Tongue (tissue), 2 donors: Measurements from ENCODE around the gene PGAP6. TPM values are rescaled to one million over a fixed set of nuclear protein-coding genes. Genes with fewer than 3 reads are reported as not detected.
A peak's percentile ranks its signal among the peaks of the same experiment; 100 is the strongest.
"Not testable (repeated sequence)": the region's sequence is repeated elsewhere in the genome, so short reads cannot be mapped to it uniquely, and the experiment has no call there.

Source experiments
- DNase-seq: peaks from one replicate; pipeline ENCODE4 v3.0.0-alpha.2; 2015
- total RNA-seq: library from RNA; depleted of rRNA; stranded (reverse); fragments of >200 nt; gene quantifications from one replicate; pipeline ENCODE4 v1.2.3, GENCODE V29; 2014

PGAP6 gene
- total RNA-seq, 1 donor from 2014 or later, result 29.6 TPM

DNA sequence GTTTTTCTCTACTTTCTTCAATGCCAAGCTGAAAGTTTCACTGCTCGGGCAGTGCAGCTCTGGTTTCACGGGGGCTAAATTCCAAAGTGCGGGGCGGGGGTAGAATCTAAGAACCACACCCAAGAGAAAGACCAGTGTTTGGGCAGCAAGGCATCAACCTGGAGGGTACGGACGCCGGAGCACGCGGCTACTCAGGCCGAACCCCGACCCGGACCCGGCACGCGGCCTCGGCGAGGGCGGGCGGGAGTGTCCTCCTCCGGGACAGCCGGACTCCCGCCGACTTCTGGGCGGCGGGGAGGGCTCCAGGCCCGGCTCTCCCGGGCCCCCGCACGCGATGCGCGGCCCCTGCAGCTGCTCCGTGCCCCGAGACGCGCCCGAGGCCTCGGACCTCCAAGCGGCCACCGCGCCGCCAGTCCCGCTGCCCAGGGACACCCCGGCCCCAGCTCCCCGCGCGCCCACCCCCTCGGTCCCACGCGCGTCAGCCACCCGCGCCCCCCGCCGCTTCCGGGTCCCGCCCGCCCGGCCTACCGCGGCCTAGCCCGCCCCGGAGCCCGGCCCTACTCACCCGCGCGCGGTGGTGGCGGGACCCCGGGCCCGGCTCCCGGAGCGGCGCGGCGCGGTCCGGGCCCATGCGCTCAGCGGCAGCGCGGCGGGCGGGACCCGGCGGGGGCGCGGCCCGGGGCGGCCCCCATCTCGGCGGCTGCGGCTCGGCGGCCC lies 29.8 kb downstream of the PGAP6 start:
- peak; percentile 45 for DNase-seq

DNA sequence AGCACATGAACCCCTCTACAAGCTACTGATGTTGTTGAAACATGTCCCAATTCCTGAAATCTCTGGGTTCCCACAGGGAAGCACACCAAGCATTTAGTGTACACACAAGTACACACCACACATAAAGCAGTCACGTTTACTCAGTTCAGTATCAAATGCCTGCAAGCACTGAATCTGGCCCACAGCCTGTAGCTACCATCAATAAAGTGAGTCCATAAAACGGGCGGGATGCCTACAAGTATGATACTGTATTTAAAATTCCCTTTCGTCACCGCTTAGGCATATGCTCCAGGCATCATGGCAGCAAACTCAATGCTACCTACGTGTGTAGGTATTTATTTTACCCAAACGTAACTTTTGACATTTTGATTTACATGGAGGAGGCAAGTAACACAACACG lies 31.6 kb downstream of the PGAP6 start:
- no peak for DNase-seq

DNA sequence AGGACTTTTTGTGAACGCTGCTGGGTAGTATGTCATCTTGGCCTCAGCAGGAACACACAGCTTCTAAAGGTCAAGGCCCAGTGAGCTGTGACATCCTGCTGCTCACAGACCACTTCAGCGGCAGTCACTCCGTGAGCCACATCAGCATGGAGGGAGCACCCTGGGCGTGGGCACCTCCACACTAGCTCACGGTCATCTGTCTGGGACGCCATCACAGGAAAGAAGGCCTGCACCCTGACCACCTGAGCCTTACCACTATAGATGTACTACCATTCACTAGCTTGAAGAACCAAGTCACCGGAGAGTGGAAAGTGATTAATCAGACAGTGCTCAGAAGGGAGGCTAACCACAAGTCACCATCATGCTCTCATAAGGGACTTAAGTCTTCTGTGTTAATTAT lies 32.6 kb downstream of the PGAP6 start:
- DNase-seq, result no peak

DNA sequence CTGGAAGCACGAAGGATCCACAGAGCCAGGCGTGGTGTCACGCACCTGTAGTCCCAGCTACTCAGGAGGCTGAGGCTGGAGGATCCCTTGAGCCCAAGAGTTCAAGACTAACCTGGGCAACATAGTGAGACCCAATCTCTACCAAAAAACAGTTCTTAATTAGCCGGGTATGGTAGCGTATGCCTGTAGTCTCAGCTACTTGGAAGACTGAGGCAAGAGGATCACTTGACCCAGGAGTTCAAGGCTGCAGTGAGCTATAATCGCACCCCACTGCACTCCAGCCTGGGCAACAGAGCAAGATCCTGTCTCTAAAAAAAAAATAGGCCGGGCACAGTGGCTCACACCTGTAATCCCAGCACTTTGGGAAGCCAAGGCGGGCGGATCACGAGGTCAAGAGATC lies 33.3 kb downstream of the PGAP6 start:
- DNase-seq, result not testable (repeated sequence)

DNA sequence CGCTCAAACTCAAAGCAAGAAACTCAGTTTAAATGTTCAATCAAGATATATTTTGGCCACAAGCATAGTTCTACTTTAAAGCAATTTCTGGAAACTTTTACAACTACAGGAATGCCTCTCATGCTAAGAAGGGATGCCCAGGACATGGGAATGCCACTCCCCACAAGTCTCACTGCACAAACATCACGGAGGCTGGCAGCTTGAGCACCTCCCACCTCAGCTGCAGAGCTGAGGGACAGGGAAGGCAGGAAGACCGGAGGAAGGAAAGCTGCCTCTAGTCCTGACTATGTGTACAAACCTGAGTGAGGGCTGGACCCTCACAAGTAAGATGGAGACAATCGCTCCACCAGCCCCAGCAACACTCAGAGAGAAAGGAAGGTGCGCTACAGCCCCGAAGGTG lies 34.6 kb downstream of the PGAP6 start:
- no peak for DNase-seq

DNA sequence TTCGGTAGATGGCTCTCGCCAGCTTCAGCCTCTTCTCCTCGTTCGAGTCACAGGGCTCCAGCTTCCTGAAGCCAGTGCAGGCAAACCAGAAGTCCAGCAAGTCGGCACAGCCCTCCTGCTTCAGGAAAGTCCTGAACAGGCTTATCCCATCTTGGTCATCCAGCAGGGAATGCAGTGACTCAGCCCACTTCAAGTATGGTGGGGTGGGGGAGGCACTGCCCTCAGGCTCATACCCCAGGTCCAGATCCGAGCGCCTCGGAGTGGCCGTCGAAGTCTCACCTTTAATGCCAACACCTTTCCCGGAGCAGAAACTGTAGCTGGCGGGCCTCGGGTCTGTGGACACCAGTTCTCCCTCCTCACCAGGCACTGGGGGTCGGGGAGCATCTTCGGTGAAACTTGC lies 35.2 kb downstream of the PGAP6 start:
- no peak for DNase-seq

DNA sequence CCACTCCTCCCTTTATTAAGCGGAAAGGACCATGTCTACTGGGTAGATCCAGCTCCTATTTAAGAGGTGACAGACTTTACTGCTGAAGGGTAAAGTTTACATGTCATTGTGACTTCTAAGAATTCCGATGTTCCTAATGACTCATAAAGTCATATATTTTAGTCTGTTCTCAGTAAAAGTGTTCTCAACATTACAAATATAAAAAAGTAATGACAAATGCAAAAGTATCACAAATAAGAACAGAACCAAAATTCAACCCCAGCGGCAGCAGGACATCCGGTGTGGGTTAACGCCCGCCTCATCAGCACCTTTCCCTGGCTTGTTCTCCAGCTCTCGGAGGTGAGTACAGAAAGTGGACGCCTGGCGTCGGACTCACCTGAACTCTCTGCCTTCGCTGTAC lies 36.0 kb downstream of the PGAP6 start:
- DNase-seq, result no peak

DNA sequence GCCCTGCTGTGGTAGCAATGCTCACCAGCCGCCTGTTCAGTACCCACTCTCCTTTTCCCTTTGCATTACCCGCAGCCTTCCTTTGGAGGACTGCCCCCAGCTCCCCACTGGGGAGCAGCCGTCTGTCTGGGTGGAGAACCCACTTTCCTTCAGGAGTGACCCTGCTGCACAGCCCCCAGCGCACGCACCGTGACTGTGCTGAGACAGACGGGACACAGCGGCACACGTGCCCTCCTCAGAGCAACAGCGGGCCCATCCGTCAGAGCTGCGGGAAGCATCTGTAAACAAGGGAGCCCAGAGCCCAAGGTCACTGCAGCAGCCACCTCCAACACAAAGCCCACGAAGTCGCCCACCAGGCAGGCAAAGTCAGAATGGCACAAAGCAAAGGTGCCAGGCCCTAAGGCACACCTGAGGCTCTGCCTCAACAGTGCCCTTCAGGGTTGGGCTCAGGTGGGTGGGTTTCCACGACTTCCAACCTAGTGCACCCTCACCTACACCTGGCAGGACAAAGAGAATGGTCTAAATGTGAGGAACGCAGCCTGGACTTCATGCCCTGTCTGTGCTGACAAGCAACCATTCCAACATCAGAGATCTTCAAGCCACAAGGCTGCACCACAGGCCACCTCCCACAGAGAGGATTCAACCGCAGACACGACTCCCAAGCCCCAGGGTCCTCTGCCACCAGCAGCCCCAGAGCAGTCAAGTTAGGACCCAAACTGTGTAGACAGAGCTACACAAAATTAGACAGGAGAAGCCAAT lies 39.1 kb downstream of the PGAP6 start:
- DNase-seq, result no peak

DNA sequence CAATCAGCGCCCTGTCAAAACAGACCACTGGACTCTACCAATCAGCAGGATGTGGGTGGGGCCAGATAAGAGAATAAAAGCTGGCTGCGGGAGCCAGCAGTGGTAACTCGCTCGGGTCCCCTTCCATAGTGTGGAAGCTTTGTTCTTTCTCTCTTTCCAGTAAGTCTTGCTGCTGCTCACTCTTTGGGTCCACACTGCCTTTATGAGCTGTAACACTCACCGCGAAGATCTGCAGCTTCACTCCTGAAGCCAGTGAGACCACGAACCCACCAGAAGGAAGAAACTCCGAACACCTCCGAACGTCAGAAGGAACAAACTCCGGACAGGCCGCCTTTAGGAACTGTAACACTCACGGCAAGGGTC lies 39.8 kb downstream of the PGAP6 start:
- not testable (repeated sequence) for DNase-seq

DNA sequence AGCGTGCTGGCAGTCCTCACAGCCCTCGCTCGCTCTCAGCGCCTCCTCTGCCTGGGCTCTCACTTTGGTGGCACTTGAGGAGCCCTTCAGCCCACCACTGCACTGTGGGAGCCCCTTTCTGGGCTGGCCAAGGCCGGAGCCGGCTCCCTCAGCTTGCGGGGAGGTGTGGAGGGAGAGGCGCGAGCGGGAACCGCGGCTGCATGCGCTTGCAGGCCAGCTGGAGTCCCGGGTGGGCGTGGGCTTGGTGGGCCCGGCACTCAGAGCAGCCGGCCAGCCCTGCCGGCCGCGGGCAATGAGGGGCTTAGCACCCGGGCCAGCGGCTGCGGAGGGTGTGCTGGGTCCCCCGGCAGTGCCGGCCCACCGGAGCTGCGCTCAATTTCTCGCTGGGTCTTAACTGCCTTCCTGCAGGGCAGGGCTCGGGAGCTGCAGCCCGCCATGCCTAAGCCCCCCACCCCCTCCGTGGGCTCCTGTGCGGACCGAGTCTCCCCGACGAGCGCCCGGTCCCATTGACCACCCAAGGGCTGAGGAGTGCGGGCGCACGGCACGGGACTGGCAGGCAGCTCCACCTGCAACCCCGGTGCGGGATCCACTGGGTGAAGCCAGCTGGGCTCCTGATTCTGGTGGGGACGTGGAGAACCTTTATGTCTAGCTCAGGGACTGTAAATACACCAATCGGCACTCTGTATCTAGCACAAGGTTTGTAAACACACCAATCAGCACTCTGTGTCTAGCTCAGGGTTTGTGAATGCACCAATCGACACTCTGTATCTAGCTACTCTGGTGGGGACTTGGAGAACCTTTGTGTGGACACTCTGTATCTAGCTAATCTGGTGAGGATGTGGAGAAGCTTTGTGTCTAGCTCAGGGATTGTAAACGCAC lies 40.4 kb downstream of the PGAP6 start:
- not testable (repeated sequence) for DNase-seq

DNA sequence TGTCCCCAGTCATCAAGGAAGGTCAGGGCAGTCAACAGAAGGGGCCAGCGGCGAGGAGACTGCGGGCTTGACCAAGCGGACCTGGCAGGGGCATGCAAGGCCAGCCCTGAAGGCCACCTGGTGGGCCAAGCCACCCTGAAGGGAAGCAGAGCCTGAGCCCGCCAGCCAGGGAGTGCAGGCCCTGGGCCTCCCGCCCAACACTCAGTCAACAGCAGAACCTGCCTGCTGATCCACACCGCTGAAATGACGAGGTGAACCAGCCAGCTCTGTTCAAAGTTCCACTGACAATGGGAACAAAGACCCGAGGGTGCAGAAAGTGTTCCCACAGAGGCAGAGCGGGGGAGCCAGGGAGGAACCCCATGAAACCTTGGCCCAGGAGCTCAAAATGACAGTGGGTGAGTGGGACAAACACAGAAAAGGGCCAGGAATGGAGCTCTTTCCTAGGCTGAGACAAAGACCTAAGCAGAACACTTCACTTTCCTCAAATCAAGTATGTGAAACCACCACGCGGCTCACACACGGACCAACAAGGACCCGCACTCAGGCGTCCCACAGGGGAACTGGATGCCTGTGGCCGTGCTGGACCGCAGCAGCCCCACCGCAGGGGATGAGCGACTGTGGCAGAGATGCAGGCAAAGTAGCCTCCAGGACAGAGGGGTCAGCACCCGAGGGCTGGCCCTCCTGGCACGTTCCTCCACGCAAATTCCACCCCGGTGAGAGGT lies 41.2 kb downstream of the PGAP6 start:
- DNase-seq, result no peak

DNA sequence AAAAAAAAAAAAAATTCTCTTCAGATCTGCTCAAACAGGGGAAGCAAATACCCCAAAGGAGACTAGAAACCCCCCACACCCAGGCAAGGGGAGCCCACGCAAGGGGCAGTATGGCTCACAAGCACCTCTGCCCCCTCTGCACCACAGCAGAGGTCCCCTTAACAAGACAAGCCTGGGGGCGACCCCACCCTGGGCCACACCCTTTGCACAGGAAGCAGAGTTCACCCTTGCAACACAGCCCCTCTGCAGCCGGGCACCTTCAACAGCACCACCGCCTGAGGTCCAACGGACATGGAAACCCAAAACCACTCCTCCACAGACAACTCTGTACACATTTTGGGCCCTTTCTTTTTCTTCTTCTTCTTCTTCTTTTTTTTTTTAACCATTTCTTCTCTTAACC lies 42.1 kb downstream of the PGAP6 start:
- DNase-seq, result no peak

DNA sequence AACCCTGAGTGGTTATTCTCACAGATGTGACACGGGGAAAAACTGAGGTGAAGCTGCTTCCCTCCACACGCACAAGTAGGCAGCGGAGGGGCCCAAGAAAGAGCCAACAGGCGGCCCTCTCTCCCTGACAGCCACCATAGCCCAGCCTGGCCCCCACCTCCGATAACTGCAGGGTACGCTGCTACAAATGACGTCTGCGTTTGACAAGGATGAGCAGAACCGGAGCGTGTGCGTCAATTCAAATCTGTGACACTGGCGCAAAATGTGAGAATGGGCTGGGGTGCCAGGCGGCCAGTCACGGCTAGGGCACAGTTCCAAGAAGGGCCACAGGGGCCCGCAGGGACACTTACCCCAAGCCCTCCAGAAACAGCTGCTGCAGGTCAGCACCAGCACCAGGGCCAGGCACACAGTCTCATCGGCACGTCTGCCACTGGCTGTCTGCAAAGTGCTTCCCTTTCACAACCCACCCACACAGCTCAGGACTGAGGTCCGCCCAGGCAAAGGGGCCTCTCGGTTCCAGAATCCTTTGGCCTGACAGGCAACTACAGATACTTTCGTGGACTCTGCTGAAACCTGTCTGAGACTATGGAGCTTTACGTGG lies 43.7 kb downstream of the PGAP6 start:
- no peak for DNase-seq

DNA sequence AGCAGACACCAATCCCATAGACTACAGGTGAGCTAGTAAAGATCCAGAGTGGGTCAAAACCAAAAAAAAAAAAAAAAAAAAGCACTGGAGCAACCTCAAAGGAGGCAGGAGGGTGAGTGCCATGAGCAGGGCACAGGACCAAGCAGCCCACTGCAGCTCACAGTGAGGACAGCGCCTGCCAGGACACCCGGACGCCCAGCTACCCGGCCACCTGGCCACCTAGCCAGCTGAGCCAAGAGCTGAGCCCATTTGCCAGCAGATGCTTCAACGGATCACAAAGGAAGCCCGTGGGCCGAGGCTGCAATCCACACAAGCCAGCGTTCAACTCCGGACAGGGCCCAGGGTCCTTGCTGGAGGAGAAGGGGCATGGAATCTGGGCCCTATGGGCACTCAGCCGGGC lies 44.3 kb downstream of the PGAP6 start:
- no peak for DNase-seq

DNA sequence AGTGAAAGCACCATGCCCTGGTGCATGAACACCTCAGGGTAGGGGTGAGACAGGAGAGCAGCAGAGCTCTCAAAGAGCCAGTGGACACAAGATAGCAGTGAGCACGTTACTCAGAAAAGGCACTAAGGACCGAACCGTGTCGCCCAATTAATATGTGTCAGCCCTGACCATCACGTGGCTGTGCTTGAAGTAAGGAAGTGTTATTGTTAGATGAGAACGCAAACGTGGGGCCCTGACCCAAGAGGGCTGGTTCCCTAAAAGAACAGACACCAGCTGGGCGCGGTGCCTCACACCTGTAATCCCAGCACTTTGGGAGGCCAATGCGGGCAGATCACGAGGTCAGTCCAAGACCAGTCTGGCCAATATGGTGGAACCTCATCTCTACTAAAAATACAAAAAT lies 45.5 kb downstream of the PGAP6 start:
- no peak for DNase-seq

DNA sequence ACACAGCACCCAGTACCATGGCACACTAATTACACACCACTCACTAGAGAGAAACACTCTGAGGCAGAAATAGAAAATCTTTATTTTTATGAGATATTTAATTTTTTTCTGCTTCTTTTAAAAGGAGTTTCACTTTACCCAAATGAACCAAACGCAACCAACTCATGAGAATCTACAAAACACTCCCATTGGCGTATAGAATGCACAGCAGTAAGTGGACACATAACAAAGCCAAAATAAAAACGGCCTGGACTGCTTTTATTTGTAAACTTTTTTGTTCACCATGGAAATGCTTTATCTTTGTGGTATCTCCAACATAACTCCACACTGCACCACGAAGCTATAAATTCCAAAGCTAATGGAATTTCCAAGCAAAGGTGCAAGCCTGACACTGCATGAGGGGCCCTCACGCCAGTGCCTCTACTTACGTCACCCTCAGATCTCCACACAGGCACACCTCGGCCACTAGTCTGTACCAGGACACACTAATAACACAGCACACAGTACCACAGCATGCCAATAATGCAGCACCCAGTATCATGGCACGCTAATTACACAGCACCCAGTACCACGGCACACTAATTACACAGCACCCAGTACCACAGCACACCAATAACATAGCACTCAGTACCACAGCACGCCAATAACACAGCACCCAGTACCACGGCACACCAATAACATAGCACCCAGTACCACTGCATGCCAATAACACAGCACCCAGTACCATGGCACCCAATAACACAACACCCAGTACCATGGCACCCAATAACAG lies 46.7 kb downstream of the PGAP6 start:
- DNase-seq, result not testable (repeated sequence)

DNA sequence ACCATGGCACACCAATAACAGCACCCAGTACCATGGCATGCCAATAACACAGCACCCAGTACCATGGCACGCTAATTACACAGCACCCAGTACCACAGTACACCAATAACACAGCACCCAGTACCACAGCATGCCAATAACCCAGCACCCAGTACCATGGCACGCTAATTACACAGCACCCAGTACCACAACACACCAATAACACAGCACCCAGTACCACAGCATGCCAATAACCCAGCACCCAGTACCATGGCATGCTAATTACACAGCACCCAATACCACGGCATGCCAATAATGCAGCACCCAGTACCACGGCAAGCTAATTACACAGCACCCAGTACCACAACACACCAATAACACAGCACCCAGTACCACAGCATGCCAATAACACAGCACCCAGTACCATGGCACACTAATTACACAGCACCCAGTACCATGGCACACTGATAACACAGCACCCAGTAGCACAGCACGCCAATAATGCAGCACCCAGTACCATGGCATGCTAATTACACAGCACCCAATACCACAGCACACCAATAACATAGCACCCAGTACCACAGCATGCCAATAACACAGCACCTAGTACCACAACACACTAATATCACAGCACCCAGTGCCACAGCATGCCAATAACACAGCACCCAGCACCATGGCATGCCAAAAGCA lies 47.5 kb downstream of the PGAP6 start:
- not testable (repeated sequence) for DNase-seq

DNA sequence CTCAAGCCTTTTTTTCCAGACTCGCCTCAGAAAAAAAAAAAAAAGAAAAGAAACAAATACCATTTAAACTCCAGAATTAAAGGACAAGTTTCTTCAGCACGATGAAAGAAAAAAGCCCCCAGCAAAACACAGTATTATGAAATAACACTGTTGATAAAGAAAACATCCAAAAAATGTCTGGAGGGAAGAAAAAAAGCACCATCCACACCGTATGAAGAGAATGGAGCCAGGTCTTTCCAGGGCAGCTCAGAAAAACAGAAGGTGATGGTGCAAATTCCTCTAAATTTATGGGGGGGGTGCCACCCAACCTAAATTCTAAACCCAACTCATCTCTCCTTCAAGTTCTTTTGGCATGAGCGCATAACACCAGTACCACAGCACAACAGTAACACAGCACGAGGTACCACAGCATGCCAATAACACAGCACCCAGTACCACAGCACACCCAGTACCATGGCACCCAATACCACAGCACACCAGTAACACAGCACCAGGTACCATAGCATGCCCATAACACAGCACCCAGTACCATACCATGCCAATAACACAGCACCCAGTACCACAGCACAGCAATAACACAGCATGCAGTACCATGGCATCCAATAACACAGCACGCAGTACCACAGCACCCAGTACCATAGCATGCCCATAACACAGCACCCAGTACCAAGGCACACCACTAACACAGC lies 48.2 kb downstream of the PGAP6 start:
- no peak for DNase-seq

DNA sequence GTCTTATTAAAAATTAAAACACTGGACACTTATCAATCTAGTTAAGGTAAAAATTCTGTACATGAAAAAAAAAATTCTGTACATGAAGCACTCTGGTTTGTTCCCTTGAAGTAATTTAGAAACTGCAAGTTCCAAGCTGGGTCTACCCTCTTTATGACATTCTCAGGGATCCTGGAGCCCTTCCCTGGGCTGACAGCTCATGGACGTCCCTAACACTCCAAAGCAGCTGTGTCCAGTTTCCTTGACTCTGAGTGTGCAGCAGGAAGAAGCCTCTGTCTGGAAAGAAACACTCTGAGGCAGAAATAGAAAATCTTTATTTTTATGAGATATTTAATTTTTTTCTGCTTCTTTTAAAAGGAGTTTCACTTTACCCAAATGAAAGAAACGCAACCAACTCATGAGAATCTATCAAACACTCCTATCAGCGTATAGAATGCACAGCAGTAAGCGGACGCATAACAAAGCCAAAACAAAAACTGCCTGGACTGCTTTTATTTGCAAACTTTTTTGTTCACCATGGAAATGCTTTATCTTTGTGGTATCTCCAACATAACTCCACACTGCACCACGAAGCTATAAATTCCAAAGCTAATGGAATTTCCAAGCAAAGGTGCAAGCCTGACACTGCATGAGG lies 50.5 kb downstream of the PGAP6 start:
- DNase-seq, result peak; percentile 55
